GM21576 (cell line): Measurements from ENCODE around the gene ECHS1.
"Not testable (repeated sequence)": the region's sequence is repeated elsewhere in the genome, so short reads cannot be mapped to it uniquely, and the experiment has no call there.

ENCODE experiments used
- ATAC-seq: cut with Tn5 transposase; IDR thresholded peaks from one replicate; pipeline ENCODE4 v1.9.1; 2021; ENCODE audit warnings: mild to moderate bottlenecking, moderate library complexity; ENCODE audit not compliant: unreplicated experiment

The ECHS1 gene

DNA sequence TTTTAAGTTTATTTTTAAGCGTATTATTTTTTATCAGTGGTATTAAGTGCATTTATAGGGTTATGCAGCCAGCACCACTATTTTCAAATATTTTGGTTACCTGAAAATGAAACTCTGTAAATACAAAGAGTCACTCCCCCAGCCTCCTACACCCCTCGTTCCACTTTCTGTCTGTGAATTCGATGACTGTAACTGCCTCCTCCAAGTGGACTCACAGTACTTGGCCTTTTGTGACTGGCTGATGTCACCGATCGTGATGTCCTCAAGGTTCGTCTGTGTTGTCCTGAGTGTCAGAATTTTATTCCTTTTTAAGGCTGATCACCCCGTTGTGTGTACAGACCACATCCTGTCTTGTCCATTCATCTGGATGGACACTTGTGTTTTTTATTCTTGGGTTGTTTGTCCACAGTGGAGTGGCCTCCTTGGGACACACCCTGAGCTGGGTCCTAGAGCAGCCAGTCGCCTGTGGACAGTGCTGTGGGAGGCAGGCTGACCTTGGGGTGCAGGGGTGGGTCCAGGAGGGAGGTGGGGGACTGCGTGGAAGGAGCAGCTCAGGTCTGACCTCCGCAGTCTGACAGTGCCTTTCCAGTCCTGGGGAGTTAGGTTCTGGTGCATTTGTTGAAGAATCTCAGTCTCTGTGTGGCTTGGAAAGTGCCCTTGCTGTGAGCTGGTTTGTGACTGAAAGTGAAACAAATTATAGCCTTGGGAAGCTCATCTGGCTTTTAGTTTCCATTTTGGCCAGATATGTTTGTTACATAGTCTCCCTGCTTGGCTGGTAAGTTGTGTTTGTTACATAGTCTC, 27.7 kb upstream of the ECHS1 start:
- ATAC-seq: peak; percentile 75

DNA sequence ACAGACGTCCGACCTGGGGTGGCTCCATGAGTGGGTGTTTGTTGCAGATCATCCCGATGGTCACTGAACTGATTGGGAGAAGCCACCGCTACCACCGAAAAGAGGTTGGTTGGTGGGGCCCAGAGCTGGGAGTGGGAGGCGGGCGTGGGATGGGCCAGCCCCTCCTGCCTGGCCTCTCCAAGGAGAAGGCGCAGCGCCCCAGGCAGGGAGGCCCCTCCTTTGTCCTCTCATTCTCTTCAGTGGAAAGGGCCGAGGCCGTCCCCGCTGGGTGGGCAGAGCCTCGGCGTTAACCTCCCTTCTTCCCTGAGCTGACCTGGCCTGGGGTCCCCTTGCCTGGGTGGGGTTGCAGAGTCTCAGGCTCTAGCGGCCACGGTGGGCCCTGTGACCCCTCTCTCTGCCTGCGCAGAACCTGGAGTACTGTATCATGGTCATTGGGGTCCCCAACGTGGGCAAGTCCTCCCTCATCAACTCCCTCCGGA, 26.0 kb upstream of the ECHS1 start:
- no peak for ATAC-seq

DNA sequence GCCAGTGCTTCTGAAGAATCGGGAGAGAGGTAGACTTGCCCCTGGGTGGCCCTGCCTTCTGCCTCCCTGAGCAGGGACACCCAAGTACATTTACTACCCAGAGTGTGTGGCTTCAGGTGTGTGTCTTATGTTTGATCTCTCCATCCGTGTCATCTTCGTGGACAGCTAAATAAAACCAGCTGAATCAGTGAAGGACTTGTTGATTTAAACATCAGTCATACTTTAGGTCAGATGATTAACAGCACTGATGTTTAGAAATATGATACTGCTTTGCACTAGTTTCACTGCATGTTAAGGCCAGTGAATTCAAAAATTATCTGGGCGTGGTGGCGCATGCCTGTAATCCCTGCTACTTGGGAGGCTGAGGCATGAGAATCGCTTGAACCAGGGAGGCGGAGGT, 24.8 kb upstream of the ECHS1 start:
- no peak for ATAC-seq

DNA sequence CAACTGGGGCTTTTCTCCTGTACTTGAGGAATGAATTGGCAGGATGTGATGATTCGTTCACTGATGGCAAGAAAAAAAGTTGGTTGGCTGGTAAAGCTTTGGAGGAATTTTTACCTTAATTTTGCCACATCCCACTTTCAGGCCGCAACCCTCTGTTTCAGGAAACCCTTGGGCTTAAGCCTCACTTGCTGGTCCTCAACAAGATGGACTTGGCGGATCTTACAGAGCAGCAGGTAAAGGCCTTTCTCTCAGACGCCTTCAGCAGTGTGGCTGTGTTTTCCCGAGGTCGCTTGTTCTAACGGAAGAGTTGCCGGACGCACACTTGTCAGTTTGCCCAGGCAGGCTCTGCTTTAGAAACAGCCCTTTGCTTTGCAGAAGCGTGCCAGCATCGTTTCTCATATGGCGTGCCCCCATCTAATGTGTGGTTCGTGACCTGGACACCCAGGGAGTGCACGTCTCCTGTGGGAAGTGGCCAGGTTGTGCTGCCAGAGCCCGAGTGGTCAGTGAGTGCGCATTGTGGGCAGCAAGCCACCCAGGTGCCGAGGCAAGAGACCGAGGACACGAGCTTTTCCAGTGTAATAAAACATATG, 23.0 kb upstream of the ECHS1 start:
- no peak for ATAC-seq

DNA sequence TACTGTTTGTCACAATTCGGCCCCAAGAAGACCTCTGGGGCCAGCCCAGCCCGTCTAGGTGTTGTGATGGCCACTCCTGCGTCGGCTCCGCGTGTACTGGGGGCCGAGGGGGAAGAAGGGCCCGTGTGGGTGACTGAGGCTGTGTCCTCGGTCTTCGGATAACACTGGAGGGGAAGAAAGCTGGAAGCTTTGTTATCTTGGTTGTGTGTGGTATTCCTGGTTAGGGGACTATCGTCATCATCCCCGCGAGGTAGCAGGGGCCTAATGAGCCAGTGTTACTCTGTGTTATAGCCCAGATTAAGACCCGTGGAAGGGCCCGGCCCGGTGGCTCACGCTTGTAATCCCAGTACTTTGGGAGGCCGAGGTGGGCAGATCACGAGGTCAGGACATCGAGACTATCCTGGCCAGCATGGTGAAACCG, 21.7 kb upstream of the ECHS1 start:
- no peak for ATAC-seq

DNA sequence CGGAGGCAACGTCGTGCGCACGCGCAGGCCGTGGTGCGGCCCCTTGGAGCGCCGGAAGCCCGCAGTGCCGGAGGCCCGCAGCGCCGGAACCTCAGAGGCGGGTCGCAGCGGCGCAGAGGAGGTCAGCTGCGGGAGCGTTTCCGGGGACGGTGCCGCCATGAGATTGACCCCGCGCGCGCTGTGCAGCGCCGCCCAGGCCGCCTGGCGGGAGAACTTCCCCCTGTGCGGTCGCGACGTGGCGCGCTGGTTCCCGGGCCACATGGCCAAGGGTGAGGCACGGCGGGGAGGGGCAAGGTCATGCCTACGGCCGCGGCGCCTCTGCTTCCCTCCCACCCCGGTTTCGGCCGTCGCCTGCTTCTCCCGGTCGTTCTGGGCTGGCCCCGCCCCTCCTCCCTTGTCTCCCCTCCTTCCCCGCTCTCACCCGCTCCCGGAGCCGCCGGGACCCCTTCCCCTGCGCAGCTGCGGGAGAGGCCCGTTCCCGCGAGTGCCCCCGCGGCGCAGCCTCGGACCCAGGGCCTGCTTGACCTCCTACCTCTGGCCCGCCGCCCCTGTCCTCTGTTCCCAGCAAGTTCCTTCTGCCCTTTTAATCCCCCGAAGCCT, 21.0 kb upstream of the ECHS1 start, which contains the start of gene MTG1:
Gene MTG1, plus strand, starts transcription at position 94 of the 600 bp plus-strand sequence. Its CDS starts 64 bp downstream, at position 158.
- ATAC-seq: peak; percentile 62

DNA sequence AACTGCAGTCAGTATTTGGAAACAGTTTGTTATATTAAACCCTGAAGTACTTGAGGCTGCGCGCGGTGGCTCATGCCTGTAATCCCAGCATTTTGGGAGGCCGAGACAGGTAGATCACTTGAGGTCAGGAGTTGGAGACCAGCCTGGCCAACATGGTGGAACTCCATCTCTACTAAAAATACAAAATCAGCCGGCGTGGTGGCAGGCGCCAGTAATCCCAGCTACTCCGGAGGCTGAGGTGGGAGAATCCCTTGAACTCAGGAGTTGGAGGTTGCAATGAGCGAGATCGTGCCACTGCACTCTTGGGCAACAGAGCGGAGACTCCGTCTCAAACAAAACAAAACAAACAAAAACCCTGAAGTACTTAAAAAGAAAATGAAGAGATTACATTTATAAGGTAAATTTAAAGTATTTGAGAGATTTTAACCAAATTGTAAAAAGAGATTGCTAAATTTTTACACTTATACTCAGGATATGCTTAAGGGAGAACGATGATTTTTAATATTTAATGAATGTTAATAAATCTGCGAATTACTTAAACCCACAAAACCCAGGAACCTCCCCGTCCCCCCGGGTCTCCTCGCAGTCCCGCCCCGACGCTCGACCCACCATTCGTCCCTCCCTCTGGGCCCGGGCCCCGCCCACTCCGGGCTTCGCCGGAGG, 20.4 kb upstream of the ECHS1 start:
- ATAC-seq: no peak

DNA sequence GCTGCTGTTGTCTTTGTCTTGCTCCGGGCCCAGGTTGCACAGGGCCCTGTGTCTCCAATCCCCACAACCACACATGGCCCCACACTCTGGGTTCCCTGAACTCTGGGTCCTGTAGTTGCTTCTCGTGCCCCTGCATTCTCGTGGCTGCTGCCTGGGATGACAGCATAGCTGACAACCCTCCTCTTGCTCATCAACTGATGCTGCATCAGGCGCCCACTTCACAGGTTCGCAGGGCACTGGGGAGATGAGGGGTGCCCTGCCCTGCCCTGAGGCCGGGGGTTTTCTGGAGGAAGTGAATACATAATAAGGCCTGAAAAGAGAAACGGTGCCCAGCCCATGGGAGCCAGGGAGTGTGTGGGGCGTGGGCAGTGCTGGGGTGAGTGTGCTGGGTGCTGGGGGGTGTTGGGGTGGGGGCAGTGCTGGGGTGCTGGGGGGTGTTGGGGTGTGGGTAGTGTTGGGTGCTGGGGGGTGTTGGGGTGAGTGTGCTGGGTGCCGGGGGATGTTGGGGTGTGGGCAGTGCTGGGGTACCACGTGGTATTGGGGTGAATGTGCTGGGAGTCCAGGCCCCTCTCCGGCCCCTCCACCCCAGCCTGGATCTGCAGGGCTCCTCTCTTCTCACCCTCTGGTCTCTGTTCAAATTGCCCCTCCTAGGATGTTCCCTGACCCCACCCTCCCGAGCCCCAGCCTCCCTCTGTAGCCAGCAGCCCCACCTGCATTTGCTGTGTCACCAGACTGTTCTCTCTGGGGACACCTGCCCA, 18.8 kb upstream of the ECHS1 start:
- no peak for ATAC-seq

DNA sequence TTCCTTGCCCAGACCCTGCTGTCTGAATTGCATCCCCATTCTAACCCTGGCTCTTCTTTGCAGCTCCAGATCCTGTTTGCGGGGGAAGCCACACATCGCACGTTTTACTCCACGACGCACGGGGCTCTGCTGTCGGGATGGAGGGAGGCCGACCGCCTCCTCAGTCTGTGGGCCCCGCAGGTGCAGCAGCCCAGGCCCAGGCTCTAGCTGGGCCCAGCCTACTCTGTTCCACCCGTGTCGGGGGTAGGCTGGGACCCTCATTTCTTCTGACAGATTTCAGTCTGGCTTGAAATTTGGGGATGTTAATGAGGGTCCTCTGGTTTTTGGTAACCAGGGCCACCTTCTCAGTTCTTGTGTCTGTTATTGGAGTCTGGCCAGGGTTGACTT, 18.1 kb upstream of the ECHS1 start:
- ATAC-seq: no peak

DNA sequence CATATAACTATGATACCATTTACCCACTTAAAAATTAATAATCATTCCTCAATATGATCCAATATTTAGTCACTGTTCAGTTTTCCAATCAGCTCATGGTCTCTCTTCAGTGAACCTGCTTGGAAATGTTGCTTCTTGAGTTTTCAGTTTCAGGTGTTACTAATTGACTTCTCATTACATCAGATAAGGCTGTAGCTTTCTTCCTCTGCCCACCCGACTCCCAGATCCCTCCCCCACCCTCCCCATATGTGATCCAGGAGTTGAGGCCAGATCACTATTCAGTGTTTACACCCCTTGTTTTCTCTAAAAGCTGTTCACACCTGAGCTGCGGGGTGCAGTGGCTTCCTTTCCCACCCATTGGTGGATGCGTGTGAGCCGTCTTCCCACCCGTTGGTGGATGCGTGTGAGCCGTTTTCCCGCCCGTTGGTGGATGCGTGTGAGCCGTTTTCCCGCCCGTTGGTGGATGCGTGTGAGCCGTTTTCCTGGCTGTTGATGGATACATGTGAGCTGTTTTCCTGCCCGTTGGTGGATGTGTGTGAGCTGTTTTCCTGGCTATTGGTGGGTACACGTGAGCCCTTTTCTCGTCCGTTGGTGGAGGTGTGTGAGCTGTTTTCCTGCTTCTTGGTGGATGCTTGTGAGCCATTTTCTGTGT, 17.6 kb upstream of the ECHS1 start:
- ATAC-seq: no peak

DNA sequence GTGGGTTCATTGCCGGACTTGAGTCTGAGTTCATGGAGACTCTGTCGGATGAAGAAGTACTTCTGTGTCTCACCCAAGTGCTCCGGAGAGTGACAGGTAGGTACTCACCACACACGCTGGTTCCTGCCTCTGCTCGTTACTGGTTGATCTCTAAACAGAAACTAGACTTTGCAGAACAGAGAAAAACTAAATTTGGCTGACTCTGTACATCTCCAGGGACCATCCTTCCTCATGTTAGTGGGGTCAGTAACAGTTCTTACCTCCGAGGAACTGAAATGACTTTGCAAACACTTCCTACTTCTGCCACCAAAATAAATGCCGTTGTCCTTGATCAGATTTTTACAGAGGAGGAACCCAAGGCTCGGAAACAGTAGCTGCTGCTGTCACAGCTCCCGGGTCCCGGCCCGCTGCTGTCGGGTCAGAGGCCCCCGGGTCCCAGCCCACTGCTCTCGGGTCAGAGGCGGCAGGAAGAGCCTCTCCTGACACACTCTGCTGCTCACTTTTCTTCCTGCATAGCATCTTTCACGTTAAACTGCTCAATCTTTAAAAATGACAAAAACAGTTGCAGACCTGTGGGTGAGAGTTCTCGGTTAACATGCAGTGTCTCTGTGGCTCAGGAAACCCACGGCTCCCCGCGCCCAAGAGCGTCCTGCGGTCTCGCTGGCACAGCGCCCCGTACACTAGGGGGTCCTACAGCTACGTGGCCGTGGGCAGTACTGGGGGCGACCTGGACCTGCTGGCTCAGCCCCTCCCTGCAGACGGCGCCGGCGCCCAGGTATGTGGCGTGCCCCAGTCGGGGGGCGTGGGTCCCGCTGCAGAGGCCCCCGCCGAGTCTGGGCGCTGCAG, 16.0 kb upstream of the ECHS1 start:
- ATAC-seq: peak; percentile 77

DNA sequence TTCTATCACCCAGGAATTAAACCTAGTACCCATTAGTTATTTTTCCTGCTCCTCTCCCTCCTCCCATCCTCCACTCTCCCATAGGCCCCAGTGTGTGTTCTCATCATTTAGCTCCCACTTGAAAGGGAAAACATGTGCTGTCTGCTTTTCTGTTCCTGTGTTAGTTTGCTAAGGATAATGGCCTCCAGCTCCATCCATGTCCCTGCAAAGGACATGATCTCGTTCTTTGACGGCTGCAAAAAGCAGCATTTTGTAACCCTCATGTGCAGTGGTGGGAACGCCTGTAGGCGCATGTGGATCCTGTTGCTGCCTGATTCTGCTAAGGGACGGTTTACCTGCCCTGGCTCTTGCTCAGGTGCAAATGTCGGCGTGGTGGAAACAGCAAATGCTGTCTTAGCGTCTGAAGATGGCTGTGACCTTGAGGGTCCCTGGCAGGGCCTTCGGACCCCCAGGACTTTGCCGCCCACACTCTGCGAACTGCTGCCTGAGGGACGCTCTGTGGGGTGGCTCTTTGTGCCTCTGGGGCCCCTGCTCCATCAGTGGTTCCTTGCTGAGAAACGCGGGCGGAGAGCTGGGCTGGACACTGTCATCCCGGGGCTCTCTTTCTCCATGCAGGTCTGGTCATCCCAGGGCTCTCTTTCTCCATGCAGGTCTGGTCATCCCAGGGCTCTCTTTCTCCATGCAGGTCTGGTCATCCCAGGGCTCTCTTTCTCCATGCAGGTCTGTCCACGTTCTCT, 15.2 kb upstream of the ECHS1 start:
- no peak for ATAC-seq

DNA sequence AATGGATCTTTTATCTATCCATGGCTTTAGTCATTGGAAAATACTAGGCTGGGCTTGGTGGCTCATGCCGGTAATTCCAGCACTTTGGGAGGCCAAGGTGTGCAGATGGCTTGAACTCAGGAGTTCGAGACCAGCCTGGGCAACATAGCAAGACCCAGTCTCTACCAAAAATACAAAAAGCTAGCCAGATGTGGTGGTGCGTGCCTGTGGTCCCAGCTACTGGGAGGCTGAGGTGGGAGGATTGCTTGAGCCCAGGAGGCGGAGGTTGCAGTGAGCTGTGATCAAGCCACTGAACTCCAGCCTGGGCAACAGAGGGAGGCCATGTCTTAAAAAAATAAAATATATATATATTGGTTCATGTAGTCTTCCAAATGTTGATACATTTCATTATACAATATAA, 13.8 kb upstream of the ECHS1 start:
- not testable (repeated sequence) for ATAC-seq

DNA sequence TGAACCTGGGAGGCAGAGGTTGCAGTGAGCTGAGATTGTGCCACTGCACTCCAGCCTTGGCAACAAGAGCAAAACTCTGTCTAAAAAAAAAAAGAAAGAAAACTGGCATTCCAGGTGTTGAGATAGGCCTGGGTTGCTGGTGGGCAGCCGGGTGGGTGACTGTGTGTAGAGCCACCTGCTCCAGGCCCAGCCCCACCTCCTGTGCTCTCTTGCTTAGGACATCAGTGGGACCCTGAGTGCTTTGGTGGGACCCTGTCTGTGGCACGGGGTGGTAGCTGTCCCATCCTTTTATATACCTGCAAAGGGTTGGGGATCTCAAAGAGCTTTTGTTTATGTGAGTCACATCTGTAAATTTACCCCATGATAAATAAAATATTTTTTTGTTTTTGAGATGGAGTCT, 12.1 kb upstream of the ECHS1 start:
- ATAC-seq: no peak

DNA sequence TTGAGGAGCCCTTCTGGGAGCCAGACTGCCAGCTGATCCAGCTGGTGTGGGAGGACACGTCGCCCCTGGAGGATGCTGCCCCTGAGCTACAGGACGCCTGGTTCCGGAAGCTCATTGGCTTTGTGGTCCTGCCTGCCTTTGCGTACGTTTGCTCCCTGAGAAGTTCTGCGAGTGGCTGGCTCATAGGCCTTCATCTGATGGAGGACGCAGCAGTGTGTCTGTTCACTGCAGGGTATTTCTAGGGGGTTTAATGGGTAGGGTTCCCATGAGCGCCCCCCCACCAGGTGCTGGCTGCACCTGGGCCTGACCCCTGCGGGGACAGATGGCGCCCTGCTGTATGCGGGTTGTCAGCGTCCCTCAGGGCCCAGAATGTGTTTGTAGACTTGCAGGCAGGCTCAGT, 10.9 kb upstream of the ECHS1 start:
- ATAC-seq: no peak

DNA sequence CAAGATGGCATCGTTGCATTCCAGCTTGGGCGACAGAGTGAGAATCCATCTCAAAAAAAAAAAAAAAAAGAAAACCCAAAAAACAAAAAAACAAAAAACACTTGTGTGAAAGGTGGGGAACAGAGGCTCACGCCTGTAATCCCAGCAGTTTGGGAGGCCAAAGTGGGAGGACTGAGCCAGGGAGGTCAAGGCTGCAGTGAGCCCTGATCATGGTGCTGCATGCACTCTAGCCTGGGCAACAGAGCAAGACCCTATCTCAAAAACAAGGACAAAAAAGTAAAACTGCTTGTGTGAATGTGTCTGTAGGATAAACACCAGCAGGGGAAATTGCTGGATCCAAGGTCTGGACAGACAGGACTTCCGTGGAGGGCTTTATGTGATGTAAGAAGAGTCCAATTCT, 10.4 kb upstream of the ECHS1 start:
- ATAC-seq: no peak

DNA sequence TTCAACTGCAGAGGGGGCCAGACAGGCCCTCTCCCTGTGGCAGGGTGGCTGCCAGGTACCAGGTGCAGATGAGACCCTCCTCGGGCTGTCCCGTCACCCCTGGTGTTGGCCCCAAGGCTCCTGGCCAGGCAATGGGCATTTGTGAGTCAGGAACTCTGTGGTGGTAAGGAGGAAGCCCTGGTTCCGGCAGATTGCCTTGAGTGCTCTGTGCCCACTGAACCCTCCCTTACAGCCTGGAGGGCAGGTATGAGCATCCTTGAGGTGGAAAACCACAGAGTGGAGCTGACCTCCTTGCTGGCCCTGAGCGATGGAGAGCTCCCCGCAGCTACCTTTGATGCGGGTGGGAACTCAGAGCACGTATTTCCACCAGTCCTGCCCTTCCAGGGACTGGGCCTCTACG, 7.9 kb upstream of the ECHS1 start:
- ATAC-seq: no peak

DNA sequence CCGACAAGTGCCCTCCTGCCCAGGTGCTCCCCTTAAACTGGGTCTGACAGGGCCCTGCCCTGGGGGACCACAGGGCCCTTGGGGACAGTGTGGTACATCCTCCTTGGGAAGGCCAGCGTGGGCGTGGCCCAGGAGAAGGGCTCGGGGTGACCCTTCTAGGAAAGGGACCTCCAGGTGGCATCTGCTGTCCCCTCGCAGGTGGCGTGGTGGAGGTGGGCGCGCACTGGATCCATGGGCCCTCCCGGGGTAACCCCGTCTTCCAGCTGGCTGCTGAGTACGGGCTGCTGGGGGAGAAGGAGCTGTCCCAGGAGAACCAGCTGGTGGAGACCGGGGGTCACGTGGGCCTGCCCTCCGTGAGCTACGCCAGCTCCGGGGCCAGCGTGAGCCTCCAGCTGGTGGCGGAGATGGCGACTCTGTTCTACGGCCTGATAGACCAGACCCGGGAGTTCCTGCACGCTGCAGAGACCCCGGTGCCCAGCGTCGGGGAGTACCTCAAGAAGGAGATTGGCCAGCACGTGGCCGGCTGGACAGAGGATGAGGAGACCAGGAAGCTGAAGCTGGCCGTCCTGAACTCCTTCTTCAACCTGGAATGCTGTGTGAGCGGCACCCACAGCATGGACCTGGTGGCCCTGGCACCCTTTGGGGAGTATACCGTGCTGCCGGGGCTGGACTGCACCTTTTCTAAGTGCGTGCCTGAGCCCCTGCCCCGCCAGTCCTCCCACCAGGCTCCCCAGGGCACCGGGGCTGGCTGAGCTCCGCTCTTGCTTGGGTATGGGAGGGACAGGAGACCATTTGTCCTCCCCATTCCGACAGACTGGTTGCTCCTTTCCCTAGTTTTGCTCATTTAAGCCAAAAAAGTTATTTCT, 6.9 kb upstream of the ECHS1 start:
- no peak for ATAC-seq
